ENCODE measurements around the gene FGF14.
"Not testable (repeated sequence)": the region's sequence is repeated elsewhere in the genome, so short reads cannot be mapped to it uniquely, and the experiment has no call there.

The FGF14 gene

GRCh38 chr13:102187313-102187712 lies 214.5 kb downstream of the FGF14 start:
- DNase-seq, result no peak

- DNase-seq, result no peak
Observed at GRCh38 chr13:102185375-102185984, 216.4 kb downstream of the FGF14 start.

GRCh38 chr13:102183509-102184182 lies 218.2 kb downstream of the FGF14 start:
- no peak for DNase-seq

DNA sequence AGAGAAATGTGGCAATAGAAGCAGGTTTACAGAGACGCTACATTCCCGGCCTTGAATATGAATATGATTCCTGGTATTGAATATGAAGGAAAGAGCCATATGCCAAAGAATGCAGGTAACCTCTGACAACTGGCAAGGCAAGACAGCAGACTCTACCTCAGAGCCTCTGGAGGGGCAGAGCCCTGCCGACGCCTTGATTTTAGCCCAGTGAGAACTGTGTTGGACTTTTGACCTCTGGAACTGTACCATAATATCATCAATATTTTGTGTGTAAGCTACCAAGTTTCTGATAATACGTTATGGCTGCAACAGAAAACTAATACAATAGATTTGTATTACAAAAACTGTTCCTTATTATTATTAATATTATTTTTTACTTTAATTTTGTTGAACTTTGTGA lies 219.7 kb downstream of the FGF14 start:
- no peak for DNase-seq

DNA sequence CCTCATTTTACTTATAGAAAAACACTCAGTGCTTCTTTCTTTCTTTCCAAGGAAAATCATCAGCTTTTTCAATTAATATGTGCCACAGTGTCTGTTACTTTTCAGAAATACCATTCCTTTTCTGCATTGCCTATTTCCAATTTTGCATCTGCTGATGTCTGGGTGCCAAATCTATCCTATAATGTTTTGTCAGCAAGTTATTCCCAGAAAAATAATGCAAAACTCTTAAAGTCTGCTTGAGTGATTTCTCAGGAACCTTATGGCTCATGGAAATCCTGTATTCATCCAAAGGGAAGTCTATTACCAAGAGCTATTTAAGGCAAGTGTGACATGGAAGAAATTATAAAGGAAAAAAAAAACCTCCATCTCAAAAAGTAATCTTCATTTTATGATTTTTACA lies 224.4 kb downstream of the FGF14 start:
- no peak for DNase-seq

GRCh38 chr13:102176846-102177245 lies 225.0 kb downstream of the FGF14 start:
- DNase-seq, result no peak

DNA sequence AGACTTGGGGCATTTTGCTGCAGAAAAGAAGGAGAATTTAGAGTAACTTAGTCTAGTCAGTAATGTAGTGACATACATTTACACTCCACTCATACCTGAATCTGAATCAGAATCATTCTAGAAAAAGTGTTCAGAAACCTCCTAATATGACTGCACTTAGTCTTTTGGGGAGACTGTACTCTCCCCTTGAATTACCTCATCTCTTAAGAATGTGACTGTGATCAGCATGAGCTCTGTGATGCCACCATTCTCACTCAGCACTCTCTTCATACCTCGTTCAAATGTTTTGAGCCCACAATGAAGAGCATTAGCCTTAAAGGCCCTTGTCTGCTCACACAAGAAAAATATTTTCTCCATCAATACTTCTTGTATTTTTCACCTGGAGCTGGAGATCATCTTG lies 229.4 kb downstream of the FGF14 start:
- DNase-seq, result no peak

DNA sequence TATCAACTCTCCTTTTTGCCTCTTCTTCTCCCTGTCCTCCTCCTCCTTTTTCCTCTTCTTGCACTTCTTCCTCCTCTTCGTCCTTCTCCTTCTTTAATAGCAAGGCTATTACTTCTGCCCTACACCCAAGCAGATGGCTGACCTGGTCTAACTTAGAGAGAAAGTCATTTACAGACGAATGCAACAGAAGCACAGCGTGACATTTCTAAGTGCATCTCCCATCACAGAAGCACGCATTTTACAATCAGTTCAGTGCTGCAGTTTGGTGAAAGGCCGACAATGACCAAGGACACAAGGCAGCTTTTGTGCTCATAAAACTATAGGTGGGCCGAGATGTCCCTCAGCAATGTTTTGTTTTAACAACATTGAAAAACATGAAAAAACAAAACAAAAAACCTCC lies 231.5 kb downstream of the FGF14 start:
- no peak for DNase-seq

GRCh38 chr13:102169471-102170015 lies 232.3 kb downstream of the FGF14 start:
- DNase-seq, result no peak

DNA sequence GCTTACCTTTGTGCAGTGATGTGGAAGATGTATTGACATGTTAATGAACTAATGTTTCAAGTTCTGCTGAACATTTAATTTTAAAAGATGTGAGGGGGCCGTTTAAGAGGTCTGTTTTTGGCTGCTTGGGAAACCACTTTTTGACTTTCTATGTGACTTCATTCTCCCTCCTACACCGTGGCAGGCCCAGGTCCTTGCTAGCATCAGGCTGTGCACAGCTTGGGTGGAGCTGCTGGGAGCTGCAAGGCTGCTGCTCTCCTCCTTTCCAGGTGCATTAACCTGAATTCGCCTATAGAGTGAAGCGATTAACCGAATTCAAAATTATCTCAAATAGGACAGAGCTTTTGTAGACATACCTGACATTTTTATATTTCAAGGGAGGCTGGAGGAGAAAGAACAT lies 249.1 kb downstream of the FGF14 start:
- no peak for DNase-seq

- no peak for DNase-seq
Observed at GRCh38 chr13:102147353-102147752, 254.5 kb downstream of the FGF14 start.

DNA sequence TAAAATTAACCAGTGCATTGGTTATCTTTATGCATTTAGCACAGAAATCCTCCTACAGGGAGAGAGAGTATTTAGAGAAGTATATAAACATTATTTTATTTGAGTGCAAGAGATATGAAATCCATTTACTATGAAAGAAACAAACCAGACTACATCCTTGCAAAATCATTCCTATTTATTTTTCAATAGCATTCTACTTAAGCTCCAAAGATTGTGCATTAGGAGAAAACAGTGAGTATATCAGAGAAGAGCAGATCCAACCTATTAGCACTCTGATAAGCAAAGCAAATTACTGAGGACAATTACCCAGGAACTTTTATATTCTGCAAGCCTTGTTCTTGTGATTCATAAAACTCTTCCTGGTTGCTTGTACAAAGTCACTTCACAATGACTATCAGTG lies 256.1 kb downstream of the FGF14 start:
- DNase-seq, result no peak

GRCh38 chr13:102142473-102142826 lies 259.4 kb downstream of the FGF14 start:
- no peak for DNase-seq

GRCh38 chr13:102141625-102142472 lies 260.0 kb downstream of the FGF14 start:
- no peak for DNase-seq

- DNase-seq, result no peak
Observed at GRCh38 chr13:102139626-102140025, 262.2 kb downstream of the FGF14 start.

DNA sequence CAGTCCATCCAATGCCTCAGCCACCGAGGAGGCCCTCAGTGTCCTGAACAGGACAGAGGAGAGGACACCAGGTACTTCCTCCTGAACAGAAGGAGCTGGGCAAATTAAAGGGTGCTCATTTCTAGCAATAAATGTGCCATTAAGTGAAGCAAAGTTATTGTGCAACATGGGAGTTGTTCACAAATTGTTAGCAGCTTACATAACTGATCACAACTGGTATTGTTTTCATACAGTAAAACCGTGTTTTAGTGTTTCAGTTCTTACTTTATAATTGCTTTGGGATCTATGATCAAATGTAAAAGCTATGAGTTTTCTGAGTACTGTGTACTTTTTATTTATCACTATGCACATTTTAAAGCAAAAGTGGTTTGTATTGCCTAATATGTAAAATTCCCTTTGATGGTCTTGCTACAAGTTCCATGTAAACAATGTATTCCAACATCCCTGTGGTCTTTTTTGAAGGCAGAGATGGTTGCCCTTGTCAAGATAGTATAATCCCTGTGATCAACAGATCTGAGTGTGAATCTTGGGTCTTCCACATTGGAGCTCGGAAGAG lies 263.1 kb downstream of the FGF14 start:
- DNase-seq, result no peak

GRCh38 chr13:102137904-102138303 lies 263.9 kb downstream of the FGF14 start:
- DNase-seq, result not testable (repeated sequence)

GRCh38 chr13:102136735-102137296 lies 265.0 kb downstream of the FGF14 start:
- DNase-seq, result no peak

DNA sequence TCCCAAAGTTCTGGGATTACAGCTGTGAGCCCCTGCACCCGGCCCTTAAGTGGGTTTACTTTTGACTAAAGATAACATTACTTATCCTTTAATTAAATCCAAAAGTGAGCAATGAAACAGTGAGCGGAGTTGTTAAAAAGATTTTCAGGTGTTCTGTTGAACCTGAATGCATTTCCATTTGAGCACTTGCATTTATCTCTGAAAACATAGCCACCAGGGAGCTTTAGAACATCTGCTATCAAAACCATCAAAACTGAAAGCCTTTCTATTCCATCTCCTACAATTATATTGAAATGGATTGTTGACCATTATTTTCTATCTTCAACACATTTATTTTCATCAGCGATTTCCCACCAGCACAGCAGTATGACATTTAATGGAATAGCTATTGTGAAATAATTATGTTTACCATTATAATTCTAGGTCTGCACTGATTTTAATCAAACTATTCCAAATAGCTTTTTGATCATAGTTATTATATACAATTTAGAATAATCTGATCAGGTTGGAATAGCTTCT lies 269.0 kb downstream of the FGF14 start:
- no peak for DNase-seq

- DNase-seq, result no peak
Observed at GRCh38 chr13:102131246-102131645, 270.6 kb downstream of the FGF14 start.

GRCh38 chr13:102128216-102128810 lies 273.5 kb downstream of the FGF14 start:
- no peak for DNase-seq

DNA sequence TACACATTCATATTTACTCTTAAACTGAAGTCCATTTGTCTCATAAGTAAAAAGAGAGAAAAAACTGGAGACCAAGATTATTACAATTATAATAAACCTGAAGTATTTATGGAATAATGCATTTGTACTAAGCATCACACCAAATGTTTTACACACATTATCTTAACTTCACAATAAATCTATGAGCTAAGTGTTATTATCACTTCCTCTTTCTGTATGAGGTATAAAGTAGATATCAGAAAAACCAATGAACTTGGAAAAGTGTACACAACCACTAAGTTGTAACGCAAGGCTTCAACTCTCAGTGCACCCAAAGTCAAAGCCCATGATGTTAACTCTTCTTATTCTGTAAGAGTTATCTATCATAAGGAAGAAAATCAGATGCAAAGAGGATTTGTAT lies 274.7 kb downstream of the FGF14 start:
- DNase-seq, result no peak

DNA sequence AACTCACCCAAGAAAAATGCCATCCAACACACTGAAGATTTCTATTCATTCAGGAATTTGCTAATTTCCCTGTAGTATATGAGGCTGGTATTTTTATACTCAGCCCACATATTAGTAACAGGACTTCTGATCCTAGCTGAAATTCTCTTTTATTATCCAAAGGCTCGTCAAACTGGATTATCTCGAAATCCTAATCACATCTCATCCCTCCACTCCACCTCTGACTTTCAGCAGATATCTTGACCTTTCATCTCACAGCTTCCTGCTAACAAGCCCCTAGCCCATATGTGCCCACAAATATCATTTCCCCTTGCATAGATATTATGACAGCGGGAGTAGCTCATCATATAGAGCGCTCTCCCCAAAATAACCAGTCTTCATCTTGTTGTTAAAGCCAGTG lies 279.7 kb downstream of the FGF14 start:
- no peak for DNase-seq
